Kidney epithelial cell (primary cell): Measurements from ENCODE around the gene PPP6R3. TPM values are rescaled to one million over a fixed set of nuclear protein-coding genes. Genes with fewer than 3 reads are reported as not detected.

Experiments
- DNase-seq: peaks from one replicate; pipeline ENCODE4 v3.0.0-alpha.2; 2010; ENCODE audit warnings: low read depth
- H3K27me3 ChIP-seq: 2 replicates; pipeline ENCODE4 v1.6.0; 2011; ENCODE audit warnings: low read length; ENCODE audit not compliant: control insufficient read depth, insufficient read depth
- H3K36me3 ChIP-seq: 2 replicates; pipeline ENCODE4 v1.5.1; 2011; ENCODE audit warnings: low read length; ENCODE audit not compliant: control insufficient read depth, insufficient read depth
- H3K4me3 ChIP-seq: 2 replicates; pipeline ENCODE4 v1.5.1; 2011; ENCODE audit warnings: low read depth, mild to moderate bottlenecking, control low read depth, low read length
- CTCF ChIP-seq: IDR thresholded peaks from 2 replicates; pipeline ENCODE4 v1.5.1; 2011; ENCODE audit warnings: mild to moderate bottlenecking, moderate library complexity, low read length, control low read depth, inconsistent platforms; ENCODE audit not compliant: insufficient read depth, poor library complexity, severe bottlenecking
- total RNA-seq: library from RNA; depleted of rRNA; stranded (reverse); fragments of >200 nt; gene quantifications from 2 replicates; pipeline ENCODE4 v1.2.3, GENCODE V29; 2015

The PPP6R3 gene
- total RNA-seq, 1 donor from 2014 or later, result 71.7 TPM

GRCh38 chr11:68550485-68550817, 89.9 kb downstream of the PPP6R3 start:
- no peak for TF ChIP-seq CTCF
- H3K27me3 ChIP-seq, result no peaks in the 10 kb centered on the region
- no peak overlapping the region for H3K4me3 ChIP-seq
- DNase-seq, result no peak
- peaks cover 2% of the 10 kb centered on the region for H3K36me3 ChIP-seq

GRCh38 chr11:68551223-68551622, 90.7 kb downstream of the PPP6R3 start:
- no peaks in the 10 kb centered on the region for H3K27me3 ChIP-seq
- no peak for DNase-seq
- peaks cover 2% of the 10 kb centered on the region for H3K36me3 ChIP-seq
- H3K4me3 ChIP-seq, result no peak overlapping the region
- no peak for TF ChIP-seq CTCF

GRCh38 chr11:68551777-68552176, 91.2 kb downstream of the PPP6R3 start:
- Histone ChIP-seq H3K27me3 (no peaks in the 10 kb centered on the region), H3K36me3 (peaks cover 2% of the 10 kb centered on the region), H3K4me3 (no peak overlapping the region)
- no peak for TF ChIP-seq CTCF
- DNase-seq, result no peak

- H3K27me3 ChIP-seq, result no peaks in the 10 kb centered on the region
- no peak for DNase-seq
- no peak overlapping the region for H3K4me3 ChIP-seq
- H3K36me3 ChIP-seq, result peaks cover 2% of the 10 kb centered on the region
- TF ChIP-seq CTCF, result no peak
Measured at GRCh38 chr11:68552542-68552941, 92.0 kb downstream of the PPP6R3 start.

GRCh38 chr11:68560216-68560615, 99.7 kb downstream of the PPP6R3 start:
- Histone ChIP-seq H3K36me3 (no peaks in the 10 kb centered on the region), H3K27me3 (no peaks in the 10 kb centered on the region), H3K4me3 (no peak overlapping the region)
- DNase-seq, result no peak
- TF ChIP-seq CTCF, result no peak

GRCh38 chr11:68563454-68563853, 102.9 kb downstream of the PPP6R3 start:
- Histone ChIP-seq H3K4me3 (no peak overlapping the region), H3K36me3 (no peaks in the 10 kb centered on the region), H3K27me3 (no peaks in the 10 kb centered on the region)
- TF ChIP-seq CTCF, result no peak
- no peak for DNase-seq
